ENCODE measurements around the gene MEIS2.

Gene MEIS2

DNA sequence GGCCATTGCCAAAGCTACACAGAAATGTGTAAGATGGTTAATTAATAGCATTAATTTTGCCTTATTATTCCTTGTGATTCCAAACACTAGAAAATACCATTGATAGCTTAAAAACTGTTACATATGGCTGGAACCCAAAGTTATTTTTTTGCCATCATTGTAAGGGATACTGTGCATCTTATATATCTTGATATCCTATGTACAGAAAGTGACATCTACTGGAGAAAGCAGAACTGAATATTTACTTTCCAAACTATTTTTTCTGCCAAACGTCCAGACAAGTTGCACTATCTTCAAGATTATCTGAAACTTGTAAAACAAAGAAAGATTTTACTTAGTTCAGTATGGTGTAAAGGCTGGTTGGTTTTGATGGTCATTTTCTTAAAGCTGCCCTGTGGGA, 33.3 kb upstream of the MEIS2 start:
- Histone ChIP-seq H4K20me1 (ENCODE audit: insufficient read depth, low read length) (no peaks in the 10 kb centered on the region), H3K27ac (ENCODE audit: low read depth, low read length, poor library complexity, severe bottlenecking) (no peak overlapping the region), H3K36me3 (ENCODE audit: insufficient read depth, low read length) (no peaks in the 10 kb centered on the region), H3K79me2 (ENCODE audit: insufficient read depth, low read length) (no peaks in the 10 kb centered on the region), H3K4me1 (ENCODE audit: insufficient read depth, low read length, severe bottlenecking) (no peaks in the 10 kb centered on the region), H3K4me2 (ENCODE audit: low read length) (no peak overlapping the region), H3K9me2 (ENCODE audit: low read depth, low read length) (no peaks in the 10 kb centered on the region), H3K9ac (ENCODE audit: low read length) (no peak overlapping the region), H3K27me3 (ENCODE audit: insufficient read depth, low read length) (no peaks in the 10 kb centered on the region), H3K9me3 (ENCODE audit: low read length) (no peaks in the 10 kb centered on the region), H3F3A (ENCODE audit: insufficient read depth, low read length) (no peaks in the 10 kb centered on the region), H2AFZ (ENCODE audit: low read length) (no peak overlapping the region), H3K4me3 (ENCODE audit: low read depth, low read length, poor library complexity, severe bottlenecking) (no peak overlapping the region)
- TF ChIP-seq EZH2 (IDR thresholded peaks at IDR 0.05; ENCODE audit: borderline replicate concordance, low read length), result no peak
- TF ChIP-seq, protein P1, sequence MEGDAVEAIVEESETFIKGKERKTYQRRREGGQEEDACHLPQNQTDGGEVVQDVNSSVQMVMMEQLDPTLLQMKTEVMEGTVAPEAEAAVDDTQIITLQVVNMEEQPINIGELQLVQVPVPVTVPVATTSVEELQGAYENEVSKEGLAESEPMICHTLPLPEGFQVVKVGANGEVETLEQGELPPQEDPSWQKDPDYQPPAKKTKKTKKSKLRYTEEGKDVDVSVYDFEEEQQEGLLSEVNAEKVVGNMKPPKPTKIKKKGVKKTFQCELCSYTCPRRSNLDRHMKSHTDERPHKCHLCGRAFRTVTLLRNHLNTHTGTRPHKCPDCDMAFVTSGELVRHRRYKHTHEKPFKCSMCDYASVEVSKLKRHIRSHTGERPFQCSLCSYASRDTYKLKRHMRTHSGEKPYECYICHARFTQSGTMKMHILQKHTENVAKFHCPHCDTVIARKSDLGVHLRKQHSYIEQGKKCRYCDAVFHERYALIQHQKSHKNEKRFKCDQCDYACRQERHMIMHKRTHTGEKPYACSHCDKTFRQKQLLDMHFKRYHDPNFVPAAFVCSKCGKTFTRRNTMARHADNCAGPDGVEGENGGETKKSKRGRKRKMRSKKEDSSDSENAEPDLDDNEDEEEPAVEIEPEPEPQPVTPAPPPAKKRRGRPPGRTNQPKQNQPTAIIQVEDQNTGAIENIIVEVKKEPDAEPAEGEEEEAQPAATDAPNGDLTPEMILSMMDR (IDR thresholded peaks at IDR 0.05; ENCODE audit: low read length), result peak; percentile 53

DNA sequence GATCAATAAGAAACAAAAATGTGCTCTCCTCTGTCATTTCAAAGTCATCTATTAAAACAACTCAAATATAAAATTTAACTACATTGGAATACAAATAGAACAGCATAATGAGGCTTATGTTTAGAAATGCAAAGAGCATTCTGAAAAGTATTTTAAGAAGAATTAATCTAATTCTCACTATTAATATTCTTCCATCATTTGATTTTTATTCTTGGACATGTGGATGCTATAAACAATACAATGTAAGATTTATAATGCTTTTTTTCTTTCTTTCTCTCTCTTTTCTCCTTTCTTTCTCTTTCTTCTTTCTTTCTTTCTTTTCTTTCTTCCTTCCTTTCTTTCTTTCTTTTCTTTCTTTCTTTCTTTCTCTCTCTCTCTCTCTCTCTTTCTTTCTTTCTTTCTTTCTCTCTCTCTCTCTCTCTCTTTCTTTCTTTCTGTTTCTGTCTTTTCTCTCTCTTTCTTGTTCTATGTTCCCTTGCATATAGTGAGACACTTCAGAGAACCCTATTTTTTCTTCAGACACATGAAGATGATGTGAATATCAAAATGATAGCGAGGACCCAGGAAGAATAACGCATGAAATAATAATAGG, 32.6 kb upstream of the MEIS2 start:
- H3K79me2 ChIP-seq (ENCODE audit: insufficient read depth, low read length), result no peaks in the 10 kb centered on the region

DNA sequence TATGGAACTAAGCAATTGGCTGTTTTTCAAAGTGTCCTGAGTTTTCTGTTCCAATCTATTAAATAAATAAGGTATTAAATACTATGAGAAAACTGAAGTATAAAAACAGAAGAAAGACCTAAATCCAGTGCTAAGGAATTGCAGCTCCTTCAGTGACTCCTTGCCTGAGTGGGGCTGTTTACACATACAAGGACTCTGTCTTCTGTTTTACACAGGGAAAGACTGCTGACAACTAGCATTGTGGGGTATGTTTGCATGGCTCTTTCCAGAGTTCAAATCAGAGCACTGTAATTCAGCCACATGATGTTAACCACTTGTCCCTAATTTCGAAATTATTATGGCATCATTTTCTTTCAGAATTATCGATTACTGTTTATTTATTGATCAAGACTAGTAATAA, 31.3 kb upstream of the MEIS2 start:
- Histone ChIP-seq H3K4me1 (ENCODE audit: insufficient read depth, low read length, severe bottlenecking) (no peaks in the 10 kb centered on the region), H3K79me2 (ENCODE audit: insufficient read depth, low read length) (no peaks in the 10 kb centered on the region), H3K4me2 (ENCODE audit: low read length) (no peak overlapping the region), H3K27me3 (ENCODE audit: insufficient read depth, low read length) (no peaks in the 10 kb centered on the region), H3K4me3 (ENCODE audit: low read depth, low read length, poor library complexity, severe bottlenecking) (no peak overlapping the region), H3K9me3 (ENCODE audit: low read length) (no peaks in the 10 kb centered on the region), H3K36me3 (ENCODE audit: insufficient read depth, low read length) (no peaks in the 10 kb centered on the region), H2AFZ (ENCODE audit: low read length) (no peak overlapping the region), H3K27ac (ENCODE audit: low read depth, low read length, poor library complexity, severe bottlenecking) (no peak overlapping the region), H3K9me2 (ENCODE audit: low read depth, low read length) (no peaks in the 10 kb centered on the region), H3F3A (ENCODE audit: insufficient read depth, low read length) (no peaks in the 10 kb centered on the region), H3K9ac (ENCODE audit: low read length) (no peak overlapping the region), H4K20me1 (ENCODE audit: insufficient read depth, low read length) (no peaks in the 10 kb centered on the region)
- TF ChIP-seq, protein P1 (IDR thresholded peaks at IDR 0.05; ENCODE audit: low read length), result no peak
- no peak for TF ChIP-seq EZH2 (IDR thresholded peaks at IDR 0.05; ENCODE audit: borderline replicate concordance, low read length)

More for the DNA sequence above, 32.6 kb upstream of the MEIS2 start:
- Histone ChIP-seq H3K9me3 (ENCODE audit: low read length) (no peaks in the 10 kb centered on the region), H3F3A (ENCODE audit: insufficient read depth, low read length) (no peaks in the 10 kb centered on the region), H3K4me2 (ENCODE audit: low read length) (no peak overlapping the region), H3K27ac (ENCODE audit: low read depth, low read length, poor library complexity, severe bottlenecking) (no peak overlapping the region), H3K9me2 (ENCODE audit: low read depth, low read length) (no peaks in the 10 kb centered on the region), H3K4me3 (ENCODE audit: low read depth, low read length, poor library complexity, severe bottlenecking) (no peak overlapping the region), H4K20me1 (ENCODE audit: insufficient read depth, low read length) (no peaks in the 10 kb centered on the region), H3K4me1 (ENCODE audit: insufficient read depth, low read length, severe bottlenecking) (no peaks in the 10 kb centered on the region), H3K27me3 (ENCODE audit: insufficient read depth, low read length) (no peaks in the 10 kb centered on the region), H2AFZ (ENCODE audit: low read length) (no peak overlapping the region), H3K9ac (ENCODE audit: low read length) (no peak overlapping the region), H3K36me3 (ENCODE audit: insufficient read depth, low read length) (no peaks in the 10 kb centered on the region)
- TF ChIP-seq, protein P1 (IDR thresholded peaks at IDR 0.05; ENCODE audit: low read length), result no peak
- TF ChIP-seq EZH2 (IDR thresholded peaks at IDR 0.05; ENCODE audit: borderline replicate concordance, low read length), result no peak

Data from OCI-LY1 (cell line).